ENCODE data around the gene WDR55.
"Not testable (repeated sequence)": the region's sequence is repeated elsewhere in the genome, so short reads cannot be mapped to it uniquely, and the experiment has no call there.

Gene WDR55

GRCh38 chr5:140711794-140712193, 47.1 kb downstream of the WDR55 start:
- DNase-seq = no peak

DNA sequence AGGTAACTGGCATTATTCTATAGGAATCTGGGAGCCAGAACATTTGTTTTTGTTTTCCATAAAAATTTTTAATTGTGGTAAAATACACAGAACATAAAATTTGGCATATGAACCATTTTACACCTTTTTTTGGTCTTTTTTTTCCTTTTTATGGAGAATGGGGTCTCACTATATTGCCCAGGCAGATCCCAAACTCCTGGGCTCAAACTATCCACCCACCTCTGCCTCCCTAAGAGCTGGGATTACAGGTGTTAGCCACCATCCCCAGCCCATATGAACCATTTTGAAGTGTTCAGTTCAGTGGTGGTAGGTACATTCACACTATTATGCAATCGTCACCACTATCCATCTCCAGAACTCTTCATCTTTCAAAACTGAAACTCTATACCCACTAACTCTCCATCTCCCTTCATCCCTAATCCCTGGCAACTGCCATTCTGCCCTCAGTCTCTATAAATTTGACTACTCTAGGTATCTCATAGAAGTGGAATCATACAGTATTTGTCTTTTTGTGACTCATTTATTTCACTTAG, 48.9 kb downstream of the WDR55 start:
- DNase-seq = no peak

GRCh38 chr5:140716238-140716637, 51.5 kb downstream of the WDR55 start:
- not testable (repeated sequence) for DNase-seq

- DNase-seq = no peak
Observed at GRCh38 chr5:140718266-140718592, 53.5 kb downstream of the WDR55 start.

DNA sequence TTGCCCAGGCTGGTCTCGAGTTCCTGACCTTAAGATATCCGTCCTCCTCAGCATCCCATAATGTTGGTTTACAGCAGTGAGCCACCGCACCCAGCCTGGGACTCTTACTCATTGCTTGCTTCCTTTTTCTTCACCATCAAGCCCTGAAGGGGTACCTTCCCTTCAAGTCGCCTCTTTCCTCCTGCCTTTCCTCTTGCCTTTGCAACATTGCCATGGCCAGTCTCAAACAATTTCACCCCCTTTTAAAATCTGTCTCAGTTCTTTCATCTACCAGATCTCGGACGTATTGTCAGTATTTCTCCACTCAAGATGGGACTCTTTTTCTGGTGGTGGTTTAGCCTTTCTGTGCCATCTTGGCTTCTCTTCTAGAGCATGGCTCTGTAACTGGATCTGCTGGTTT, 56.0 kb downstream of the WDR55 start:
- DNase-seq = not testable (repeated sequence)

DNA sequence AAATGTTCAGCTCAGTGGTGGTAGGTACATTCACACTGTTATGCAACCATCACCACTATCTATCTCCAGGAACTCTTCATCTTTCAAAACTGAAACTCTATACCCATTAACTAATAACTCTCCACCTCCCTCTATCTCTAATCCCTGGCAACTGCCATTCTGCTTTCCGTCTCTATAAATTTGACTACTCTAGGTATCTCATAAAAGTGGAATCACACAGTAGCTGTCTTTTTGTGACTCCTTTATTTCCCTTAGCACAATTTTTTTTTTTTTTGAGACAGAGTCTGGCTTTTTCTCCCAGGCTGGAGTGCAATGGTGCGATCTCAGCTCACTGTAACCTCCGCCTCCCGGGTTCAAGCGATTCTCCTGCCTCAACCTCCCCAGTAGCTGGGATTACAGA, 56.7 kb downstream of the WDR55 start:
- DNase-seq = not testable (repeated sequence)
